Neural cell (in vitro differentiated cells): ENCODE data around the gene CDKL5.

Experiments
- CTCF ChIP-seq: fragments of 450-650 bp; IDR thresholded peaks from 2 replicates; pipeline ENCODE4 v1.5.1; 2014; ENCODE audit warnings: antibody characterized with exemption, mild to moderate bottlenecking, moderate library complexity; ENCODE audit not compliant: poor library complexity, severe bottlenecking
- EZH2 ChIP-seq: fragments of 200-600, 300-800 bp; shearing (Covaris generic), sonication (generic); IDR thresholded peaks from 2 replicates; pipeline ENCODE4 v1.6.1; 2014; ENCODE audit warnings: antibody characterized with exemption, low read length, borderline replicate concordance, mild to moderate bottlenecking; ENCODE audit not compliant: insufficient read depth, poor library complexity, severe bottlenecking
- POLR2AphosphoS5 ChIP-seq: IDR thresholded peaks from 2 replicates; pipeline ENCODE4 v1.6.1; 2012
- REST ChIP-seq: IDR thresholded peaks from 2 replicates; pipeline ENCODE4 v1.6.1; 2012; ENCODE audit warnings: borderline replicate concordance

- TF ChIP-seq CTCF (no peak), POLR2AphosphoS5 (no peak), REST (no peak), EZH2 (no peak)
Observed at GRCh38 chrX:18698737-18699650, 273.6 kb downstream of the CDKL5 start.
